KMS-11 (cell line): ENCODE measurements around the gene GRID2.

Source experiments
- H2AFZ ChIP-seq: fragments of 200-600 bp; sonication (generic); 2 replicates; pipeline ENCODE4 v1.6.1; 2016; ENCODE audit warnings: antibody characterized with exemption, mixed run types, low read depth
- H3K27ac ChIP-seq: fragments of 200-600 bp; sonication (generic); 2 replicates; pipeline ENCODE4 v1.6.1; 2016; ENCODE audit warnings: mild to moderate bottlenecking, mixed run types
- H3K27me3 ChIP-seq: fragments of 200-600 bp; sonication (generic); 2 replicates; pipeline ENCODE4 v1.6.1; 2017; ENCODE audit warnings: mild to moderate bottlenecking, low read depth, mixed run types, moderate library complexity; ENCODE audit not compliant: insufficient read depth
- H3K36me3 ChIP-seq: fragments of 200-600 bp; sonication (generic); 2 replicates; pipeline ENCODE4 v1.6.1; 2017; ENCODE audit warnings: mild to moderate bottlenecking, mixed run types; ENCODE audit not compliant: insufficient read depth
- H3K4me1 ChIP-seq: fragments of 200-600 bp; sonication (generic); 2 replicates; pipeline ENCODE4 v1.6.1; 2016; ENCODE audit warnings: mild to moderate bottlenecking, low read depth, mixed run types; ENCODE audit not compliant: poor library complexity, severe bottlenecking
- H3K4me2 ChIP-seq: fragments of 200-600 bp; sonication (generic); 2 replicates; pipeline ENCODE4 v1.7.0; 2016; ENCODE audit warnings: mild to moderate bottlenecking, mixed run types
- H3K4me3 ChIP-seq: fragments of 200-600 bp; sonication (generic); IDR thresholded peaks from 2 replicates; pipeline ENCODE4 v1.6.1; 2017; ENCODE audit warnings: low read depth, low read length, mixed read lengths; ENCODE audit not compliant: insufficient read depth
- H3K79me2 ChIP-seq: fragments of 200-600 bp; sonication (generic); 2 replicates; pipeline ENCODE4 v1.6.1; 2016; ENCODE audit warnings: low read depth, mixed run types; ENCODE audit not compliant: insufficient read depth
- H3K9ac ChIP-seq: fragments of 200-600 bp; sonication (generic); 2 replicates; pipeline ENCODE4 v1.6.1; 2016; ENCODE audit warnings: mild to moderate bottlenecking, mixed run types
- H4K20me1 ChIP-seq: fragments of 200-600 bp; sonication (generic); 2 replicates; pipeline ENCODE4 v1.6.1; 2016; ENCODE audit warnings: mild to moderate bottlenecking, mixed run types; ENCODE audit not compliant: insufficient read depth
- CTCF ChIP-seq: fragments of 200-600 bp; sonication (generic); conservative IDR thresholded peaks from 2 replicates; pipeline ENCODE4 v1.6.1; 2017; ENCODE audit warnings: low read depth, mild to moderate bottlenecking, antibody characterized with exemption, low read length, moderate library complexity, mixed read lengths

Gene GRID2

DNA sequence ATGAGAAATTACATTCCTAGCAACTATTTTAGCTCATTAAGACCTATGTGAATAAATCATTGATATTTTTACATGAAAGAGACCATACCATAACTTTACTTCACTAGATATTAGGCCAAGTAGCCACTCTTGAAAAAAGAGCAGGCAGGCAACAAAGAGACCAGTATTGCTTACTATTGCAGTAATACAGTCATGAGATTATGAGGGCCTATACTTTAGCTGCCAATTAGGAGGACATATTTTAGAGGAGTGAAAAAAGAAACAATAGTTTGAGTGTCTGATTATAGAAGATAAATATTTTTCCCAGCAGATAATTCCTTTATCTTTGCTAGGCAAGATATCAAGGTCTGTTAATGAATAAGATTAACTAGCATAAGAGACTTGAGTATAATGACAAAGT is 739.0 kb downstream of the GRID2 start:
- no peak for TF ChIP-seq CTCF
- Histone ChIP-seq H3K9ac (no peak overlapping the region), H3K4me3 (no peak overlapping the region), H2AFZ (no peak overlapping the region), H3K27me3 (no peaks in the 10 kb centered on the region), H3K4me1 (no peaks in the 10 kb centered on the region), H3K36me3 (no peaks in the 10 kb centered on the region), H3K4me2 (no peak overlapping the region), H3K27ac (no peak overlapping the region), H3K79me2 (no peaks in the 10 kb centered on the region), H4K20me1 (no peaks in the 10 kb centered on the region)

DNA sequence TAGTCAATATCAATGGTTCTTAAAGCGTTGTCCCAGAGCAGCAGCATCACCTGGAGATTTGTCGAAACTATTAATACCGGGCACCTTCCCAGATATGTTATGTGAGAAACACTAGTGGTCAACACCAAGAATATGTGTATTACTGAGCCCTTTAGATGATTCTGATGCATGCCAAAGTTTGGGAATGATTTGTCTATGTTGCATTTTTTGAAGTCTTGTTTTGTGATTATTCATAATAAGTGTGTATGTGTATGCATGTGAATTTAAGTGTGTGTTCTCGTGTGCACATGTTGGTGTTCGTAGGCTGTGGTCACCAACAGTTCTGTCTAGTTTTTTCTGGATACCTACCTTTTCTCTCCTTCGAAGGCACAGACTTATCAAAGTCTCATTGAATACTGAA is 749.4 kb downstream of the GRID2 start:
- H2AFZ ChIP-seq: no peak overlapping the region
- H3K4me2 ChIP-seq: no peak overlapping the region
- TF ChIP-seq CTCF: no peak
- no peak overlapping the region for H3K27ac ChIP-seq
- no peaks in the 10 kb centered on the region for H3K79me2 ChIP-seq
- no peaks in the 10 kb centered on the region for H3K4me1 ChIP-seq
- H3K27me3 ChIP-seq: no peaks in the 10 kb centered on the region
- H4K20me1 ChIP-seq: no peaks in the 10 kb centered on the region
- H3K36me3 ChIP-seq: no peaks in the 10 kb centered on the region
- H3K9ac ChIP-seq: no peak overlapping the region
- no peak overlapping the region for H3K4me3 ChIP-seq

DNA sequence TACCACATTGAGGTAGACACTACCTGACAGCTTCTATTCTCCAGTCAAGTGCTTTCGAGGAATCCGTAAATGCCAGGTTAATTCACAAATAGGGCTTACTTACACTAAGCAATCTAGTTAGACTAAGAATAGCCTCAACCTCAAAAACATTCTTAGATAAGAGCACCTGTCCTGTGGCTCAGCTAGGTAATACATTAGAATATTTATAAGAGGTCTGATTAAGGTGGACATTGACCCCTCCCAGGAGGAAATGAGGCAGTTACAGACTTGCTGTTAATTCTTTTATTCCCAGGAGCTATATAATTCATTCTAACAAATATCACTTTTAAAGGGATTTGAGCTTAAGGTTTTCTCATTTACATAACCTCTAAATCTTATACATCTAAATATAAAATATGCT is 758.1 kb downstream of the GRID2 start:
- Histone ChIP-seq H3K9ac (no peak overlapping the region), H3K36me3 (no peaks in the 10 kb centered on the region), H3K4me3 (no peak overlapping the region), H3K79me2 (no peaks in the 10 kb centered on the region), H4K20me1 (no peaks in the 10 kb centered on the region), H3K4me1 (no peaks in the 10 kb centered on the region), H3K27me3 (no peaks in the 10 kb centered on the region), H3K27ac (no peak overlapping the region), H3K4me2 (no peak overlapping the region), H2AFZ (no peak overlapping the region)
- TF ChIP-seq CTCF: no peak

- Histone ChIP-seq H3K79me2 (no peaks in the 10 kb centered on the region), H3K27me3 (no peaks in the 10 kb centered on the region), H3K4me2 (no peak overlapping the region), H3K27ac (no peak overlapping the region), H2AFZ (no peak overlapping the region), H4K20me1 (no peaks in the 10 kb centered on the region), H3K36me3 (no peaks in the 10 kb centered on the region), H3K4me1 (no peaks in the 10 kb centered on the region), H3K9ac (no peak overlapping the region), H3K4me3 (no peak overlapping the region)
- TF ChIP-seq CTCF: no peak
These were observed 759.6 kb downstream of the GRID2 start for GRCh38 chr4:93063325-93063724.

- TF ChIP-seq CTCF: no peak
- no peak overlapping the region for H3K4me2 ChIP-seq
- no peaks in the 10 kb centered on the region for H3K4me1 ChIP-seq
- H2AFZ ChIP-seq: no peak overlapping the region
- no peak overlapping the region for H3K9ac ChIP-seq
- no peaks in the 10 kb centered on the region for H3K27me3 ChIP-seq
- no peak overlapping the region for H3K4me3 ChIP-seq
- H4K20me1 ChIP-seq: no peaks in the 10 kb centered on the region
- no peaks in the 10 kb centered on the region for H3K79me2 ChIP-seq
- H3K36me3 ChIP-seq: no peaks in the 10 kb centered on the region
- H3K27ac ChIP-seq: no peak overlapping the region
These were observed 762.0 kb downstream of the GRID2 start for GRCh38 chr4:93065790-93066189.
